Left ventricle myocardium inferior (tissue), 1 donor: ENCODE data around the gene PTPRM. TPM values are rescaled to one million over a fixed set of nuclear protein-coding genes. Genes with fewer than 3 reads are reported as not detected.

Experiments used
- DNase-seq: peaks from one replicate; pipeline ENCODE4 v3.0.0-alpha.2; 2020
- H3K27ac ChIP-seq: fragments of 200-600 bp; replicated peaks from 2 replicates; pipeline ENCODE4 v1.8.0; 2021
- H3K27me3 ChIP-seq: fragments of 200-600 bp; 2 replicates; pipeline ENCODE4 v1.8.0; 2021; ENCODE audit warnings: low read depth
- H3K36me3 ChIP-seq: fragments of 200-600 bp; 2 replicates; pipeline ENCODE4 v1.8.0; 2021
- H3K4me1 ChIP-seq: fragments of 200-600 bp; 2 replicates; pipeline ENCODE4 v1.8.0; 2021
- H3K4me3 ChIP-seq: fragments of 200-600 bp; 2 replicates; pipeline ENCODE4 v1.8.0; 2021; ENCODE audit warnings: mild to moderate bottlenecking, moderate library complexity
- H3K9me3 ChIP-seq: fragments of 200-600 bp; replicated peaks from 2 replicates; pipeline ENCODE4 v1.8.0; 2021
- CTCF ChIP-seq: fragments of 200-600 bp; IDR thresholded peaks from 2 replicates; pipeline ENCODE4 v1.8.0; 2021; ENCODE audit warnings: antibody characterized with exemption, mild to moderate bottlenecking, borderline replicate concordance
- intact Hi-C: fragments of 100-400 bp; cut with micrococcal nuclease; formaldehyde crosslinking; loops from one replicate; pipeline ENCODE4 v1.11.0; 2022
- total RNA-seq: library from RNA; stranded (reverse); fragmentation: NEBNext Ultra II Directional; extraction: Animal tissue kit (Norgen Biotek cat#: 25700); gene quantifications from one replicate; pipeline ENCODE4 v1.2.1, GENCODE V29; 2021
- donor health status: DM: no; HTN: yes; CAD: no; lungs with severe emphysema.

Gene PTPRM
- total RNA-seq, 1 donor from 2014 or later: 132 TPM

GRCh38 chr18:8114480-8114879 lies 547.4 kb downstream of the PTPRM start:
- Histone ChIP-seq H3K36me3 (peaks cover 3% of the 10 kb centered on the region), H3K27me3 (no peaks in the 10 kb centered on the region), H3K27ac (no peak overlapping the region), H3K4me3 (no peak overlapping the region), H3K4me1 (peaks cover 22% of the 10 kb centered on the region), H3K9me3 (no peaks in the 10 kb centered on the region)
- DNase-seq: no peak
- no peak for TF ChIP-seq CTCF
- intact Hi-C loops: no loop called here

DNA sequence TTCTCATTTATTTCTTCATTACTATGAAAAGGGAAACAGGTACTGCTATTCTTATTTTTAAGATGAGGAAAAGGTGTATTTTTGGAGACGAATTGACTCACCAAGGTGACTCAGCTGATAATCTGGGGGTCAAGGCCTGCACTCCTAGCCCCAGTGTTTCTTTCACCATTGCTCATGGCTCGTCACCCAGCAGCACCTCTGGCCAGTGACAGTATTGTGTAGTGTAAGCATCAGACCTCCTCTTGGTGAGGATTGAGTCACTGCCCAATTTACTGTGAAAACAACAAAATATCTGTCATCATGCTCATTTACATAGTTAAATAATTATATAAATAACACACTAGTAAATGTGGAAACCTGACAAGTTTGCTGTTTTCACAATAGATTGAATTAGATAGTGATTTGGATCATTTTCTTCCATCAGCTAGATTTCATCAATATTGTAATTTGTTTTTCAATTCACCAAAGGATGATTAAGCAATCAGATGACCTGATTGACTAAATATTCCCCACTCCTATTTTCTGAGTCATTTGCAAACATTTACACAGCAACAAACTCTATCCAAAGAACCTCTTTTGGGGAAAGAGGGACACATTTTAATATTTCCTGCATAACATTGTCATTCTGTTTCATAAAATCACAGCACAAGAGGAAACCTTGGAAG lies 549.4 kb downstream of the PTPRM start:
- peaks cover 8% of the 10 kb centered on the region for H3K4me1 ChIP-seq
- H3K9me3 ChIP-seq: no peaks in the 10 kb centered on the region
- DNase-seq: no peak
- intact Hi-C loops: no loop called here
- peaks cover 3% of the 10 kb centered on the region for H3K36me3 ChIP-seq
- no peak overlapping the region for H3K4me3 ChIP-seq
- H3K27me3 ChIP-seq: no peaks in the 10 kb centered on the region
- TF ChIP-seq CTCF: no peak
- H3K27ac ChIP-seq: no peak overlapping the region

DNA sequence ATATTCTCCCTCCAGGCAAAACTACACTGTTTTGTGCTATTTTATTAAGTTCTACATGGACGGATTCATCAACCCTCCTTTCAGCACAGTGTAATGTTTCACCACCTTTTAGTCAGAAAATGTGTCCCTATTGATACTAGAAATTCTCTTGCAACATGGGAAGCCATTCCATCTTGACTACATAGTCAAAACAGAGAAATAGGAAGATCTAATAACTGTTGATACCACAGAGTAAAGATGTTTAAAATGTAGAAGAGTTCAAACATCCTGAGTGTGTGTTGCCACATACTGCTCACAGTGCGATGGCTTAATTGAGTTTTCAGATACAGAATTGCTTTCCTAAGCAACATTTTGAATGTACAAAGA lies 549.9 kb downstream of the PTPRM start:
- no peaks in the 10 kb centered on the region for H3K27me3 ChIP-seq
- H3K4me1 ChIP-seq: peaks cover 4% of the 10 kb centered on the region
- TF ChIP-seq CTCF: no peak
- intact Hi-C loops: no loop called here
- no peak for DNase-seq
- H3K27ac ChIP-seq: no peak overlapping the region
- H3K36me3 ChIP-seq: peaks cover 3% of the 10 kb centered on the region
- H3K9me3 ChIP-seq: no peaks in the 10 kb centered on the region
- H3K4me3 ChIP-seq: no peak overlapping the region

GRCh38 chr18:8121101-8121500 lies 554.0 kb downstream of the PTPRM start:
- intact Hi-C loops: no loop called here
- Histone ChIP-seq H3K36me3 (peaks cover 6% of the 10 kb centered on the region), H3K27me3 (no peaks in the 10 kb centered on the region), H3K9me3 (no peaks in the 10 kb centered on the region), H3K4me3 (no peak overlapping the region), H3K27ac (no peak overlapping the region), H3K4me1 (no peaks in the 10 kb centered on the region)
- TF ChIP-seq CTCF: no peak
- no peak for DNase-seq

DNA sequence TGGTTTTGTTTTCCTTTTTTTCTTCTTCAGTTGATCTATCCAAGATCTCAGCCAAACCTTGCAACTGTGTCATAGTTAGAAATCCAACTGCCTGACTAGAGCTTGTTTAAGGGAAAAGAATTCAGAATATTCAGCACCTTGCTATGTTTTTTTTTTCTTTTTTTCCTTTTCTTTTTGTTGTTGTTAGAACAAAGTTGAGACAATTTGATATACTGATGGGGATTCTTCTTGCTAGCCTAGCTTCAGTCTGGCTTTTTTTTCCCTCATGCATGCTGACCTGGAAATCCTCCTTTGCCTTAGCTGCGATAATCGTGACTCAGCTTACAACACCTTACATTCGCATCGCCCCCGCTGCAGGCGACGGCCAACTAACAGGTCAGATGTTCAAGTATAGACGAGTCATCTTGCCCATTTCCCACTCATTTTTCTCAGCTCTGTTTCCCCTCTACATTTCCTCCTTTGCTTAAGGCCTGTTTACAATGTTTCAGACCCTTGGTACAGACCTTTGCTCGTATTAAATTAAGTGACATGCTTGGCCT lies 554.9 kb downstream of the PTPRM start:
- intact Hi-C loops: no loop called here
- Histone ChIP-seq H3K36me3 (peaks cover 6% of the 10 kb centered on the region), H3K4me1 (no peaks in the 10 kb centered on the region), H3K4me3 (no peak overlapping the region), H3K27me3 (no peaks in the 10 kb centered on the region), H3K9me3 (no peaks in the 10 kb centered on the region), H3K27ac (no peak overlapping the region)
- DNase-seq: no peak
- TF ChIP-seq CTCF: no peak
